Kidney epithelial cell (primary cell): ENCODE measurements around the gene CDKN2B. TPM values are rescaled to one million over a fixed set of nuclear protein-coding genes. Genes with fewer than 3 reads are reported as not detected.
"Not testable (repeated sequence)": the region's sequence is repeated elsewhere in the genome, so short reads cannot be mapped to it uniquely, and the experiment has no call there.

Experiments
- DNase-seq: peaks from one replicate; pipeline ENCODE4 v3.0.0-alpha.2; 2010; ENCODE audit warnings: low read depth
- H3K27me3 ChIP-seq: 2 replicates; pipeline ENCODE4 v1.6.0; 2011; ENCODE audit warnings: low read length; ENCODE audit not compliant: control insufficient read depth, insufficient read depth
- H3K36me3 ChIP-seq: 2 replicates; pipeline ENCODE4 v1.5.1; 2011; ENCODE audit warnings: low read length; ENCODE audit not compliant: control insufficient read depth, insufficient read depth
- H3K4me3 ChIP-seq: 2 replicates; pipeline ENCODE4 v1.5.1; 2011; ENCODE audit warnings: low read depth, mild to moderate bottlenecking, control low read depth, low read length
- total RNA-seq: library from RNA; depleted of rRNA; stranded (reverse); fragments of >200 nt; gene quantifications from 2 replicates; pipeline ENCODE4 v1.2.3, GENCODE V29; 2015
- TF ChIP-seq, protein P1 (sequence below): IDR thresholded peaks from 2 replicates; pipeline ENCODE4 v1.5.1; 2011; ENCODE audit warnings: mild to moderate bottlenecking, moderate library complexity, low read length, control low read depth, inconsistent platforms; ENCODE audit not compliant: insufficient read depth, poor library complexity, severe bottlenecking

The CDKN2B gene
- total RNA-seq, 1 donor from 2014 or later = 16.7 TPM

DNA sequence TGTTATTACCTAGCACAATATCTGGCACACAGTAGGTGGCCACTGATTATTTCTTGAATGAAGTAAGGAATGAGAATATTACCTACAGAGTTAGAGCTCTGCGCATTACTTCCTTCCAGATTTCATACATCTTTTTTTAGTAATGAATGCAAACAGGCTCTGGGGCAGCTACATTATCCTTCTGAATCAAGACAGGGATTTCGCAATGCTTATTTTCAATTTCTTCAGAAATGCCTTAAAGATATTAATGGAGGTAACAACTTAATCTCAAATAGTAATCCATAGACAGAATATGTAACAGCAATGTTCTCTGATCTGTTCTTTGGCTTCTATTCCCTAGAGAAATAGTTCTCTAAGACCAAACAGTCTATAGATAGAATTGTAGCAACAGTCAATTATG is 47.5 kb downstream of the CDKN2B start:
- H3K36me3 ChIP-seq = no peaks in the 10 kb centered on the region
- peaks cover 11% of the 10 kb centered on the region for H3K27me3 ChIP-seq
- TF ChIP-seq, protein P1, sequence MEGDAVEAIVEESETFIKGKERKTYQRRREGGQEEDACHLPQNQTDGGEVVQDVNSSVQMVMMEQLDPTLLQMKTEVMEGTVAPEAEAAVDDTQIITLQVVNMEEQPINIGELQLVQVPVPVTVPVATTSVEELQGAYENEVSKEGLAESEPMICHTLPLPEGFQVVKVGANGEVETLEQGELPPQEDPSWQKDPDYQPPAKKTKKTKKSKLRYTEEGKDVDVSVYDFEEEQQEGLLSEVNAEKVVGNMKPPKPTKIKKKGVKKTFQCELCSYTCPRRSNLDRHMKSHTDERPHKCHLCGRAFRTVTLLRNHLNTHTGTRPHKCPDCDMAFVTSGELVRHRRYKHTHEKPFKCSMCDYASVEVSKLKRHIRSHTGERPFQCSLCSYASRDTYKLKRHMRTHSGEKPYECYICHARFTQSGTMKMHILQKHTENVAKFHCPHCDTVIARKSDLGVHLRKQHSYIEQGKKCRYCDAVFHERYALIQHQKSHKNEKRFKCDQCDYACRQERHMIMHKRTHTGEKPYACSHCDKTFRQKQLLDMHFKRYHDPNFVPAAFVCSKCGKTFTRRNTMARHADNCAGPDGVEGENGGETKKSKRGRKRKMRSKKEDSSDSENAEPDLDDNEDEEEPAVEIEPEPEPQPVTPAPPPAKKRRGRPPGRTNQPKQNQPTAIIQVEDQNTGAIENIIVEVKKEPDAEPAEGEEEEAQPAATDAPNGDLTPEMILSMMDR = no peak
- DNase-seq = no peak
- H3K4me3 ChIP-seq = no peak overlapping the region

DNA sequence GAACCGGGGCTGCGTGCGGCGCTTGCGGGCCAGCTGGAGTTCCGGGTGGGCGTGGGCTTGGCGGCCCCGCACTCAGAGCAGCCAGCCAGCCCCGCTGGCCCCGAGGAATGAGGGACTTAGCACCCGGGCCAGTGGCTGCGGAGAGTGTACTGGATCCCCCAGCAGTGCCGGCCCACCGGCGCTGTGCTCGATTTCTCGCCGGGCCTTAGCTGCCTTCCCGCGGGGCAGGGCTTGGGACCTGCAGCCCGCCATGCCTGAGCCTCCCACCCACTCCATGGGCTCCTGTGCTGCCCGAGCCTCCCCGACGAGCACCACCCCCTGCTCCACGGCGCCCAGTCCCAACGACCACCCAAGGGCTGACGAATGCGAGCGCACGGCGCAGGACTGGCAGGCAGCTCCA is 49.8 kb downstream of the CDKN2B start:
- not testable (repeated sequence) for DNase-seq, H3K36me3 ChIP-seq, H3K27me3 ChIP-seq, H3K4me3 ChIP-seq

DNA sequence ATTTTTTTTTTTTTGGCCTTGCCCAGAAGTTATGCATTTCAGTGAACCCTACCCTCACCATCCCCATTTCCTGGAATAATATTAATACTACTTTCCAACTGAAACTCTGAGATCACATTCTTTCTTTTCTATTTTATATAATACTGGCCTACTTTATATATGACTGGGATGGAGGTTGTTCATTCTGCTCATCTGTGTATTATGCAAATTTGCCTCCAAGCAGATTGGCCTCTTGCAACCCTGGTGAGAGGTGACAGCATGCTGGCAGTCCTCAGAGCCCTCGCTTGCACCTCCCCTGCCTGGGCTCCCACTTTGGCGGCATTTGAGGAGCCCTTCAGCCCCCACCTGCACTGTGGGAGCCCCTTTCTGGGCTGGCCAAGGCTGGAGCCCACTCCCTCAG is 50.3 kb downstream of the CDKN2B start:
- no peaks in the 10 kb centered on the region for H3K36me3 ChIP-seq
- TF ChIP-seq, protein P1 = no peak
- no peaks in the 10 kb centered on the region for H3K27me3 ChIP-seq
- no peak for DNase-seq
- no peak overlapping the region for H3K4me3 ChIP-seq

Other genes starting within 250 kb of the CDKN2B start
- gene MTAP, start 206.7 kb downstream of the CDKN2B start, total RNA-seq = 29.0 and 35.1 TPM in 2 replicates
- gene CDKN2A, start 14.9 kb downstream of the CDKN2B start, total RNA-seq = 1.7 and 3.6 TPM in 2 replicates
- gene CDKN2B-AS1, start 14.5 kb downstream of the CDKN2B start, total RNA-seq = 0.04 and 0.14 TPM in 2 replicates